Adrenal gland (tissue), 5 donors: Measurements from ENCODE around the gene PRSS3.
"Not testable (repeated sequence)": the region's sequence is repeated elsewhere in the genome, so short reads cannot be mapped to it uniquely, and the experiment has no call there.

Experiments
- CTCF ChIP-seq, 6 experiments: fragments of 450-650 bp in 4 of 6; fragments of 200-600 bp in 2 of 6; sonication (generic) in 1 of 6; IDR thresholded peaks; 1 replicate in 5 of 6; 2 replicates in 1 of 6; pipeline versions ENCODE4 v1.5.1 to v1.8.0; 2016 to 2021; ENCODE audit warnings: antibody characterized with exemption in 6 of 6, mild to moderate bottlenecking in 2 of 6, moderate library complexity in 1 of 6
- POLR2A ChIP-seq, 2 donors: fragments of 450-650 bp; IDR thresholded peaks; one replicate each; pipeline ENCODE4 v1.6.1; 2017; ENCODE audit warnings: antibody characterized with exemption in 2 of 2, mild to moderate bottlenecking in 2 of 2, moderate library complexity in 1 of 2
- donor health status: DM: no; HTN: no; CAD: no.

DNA sequence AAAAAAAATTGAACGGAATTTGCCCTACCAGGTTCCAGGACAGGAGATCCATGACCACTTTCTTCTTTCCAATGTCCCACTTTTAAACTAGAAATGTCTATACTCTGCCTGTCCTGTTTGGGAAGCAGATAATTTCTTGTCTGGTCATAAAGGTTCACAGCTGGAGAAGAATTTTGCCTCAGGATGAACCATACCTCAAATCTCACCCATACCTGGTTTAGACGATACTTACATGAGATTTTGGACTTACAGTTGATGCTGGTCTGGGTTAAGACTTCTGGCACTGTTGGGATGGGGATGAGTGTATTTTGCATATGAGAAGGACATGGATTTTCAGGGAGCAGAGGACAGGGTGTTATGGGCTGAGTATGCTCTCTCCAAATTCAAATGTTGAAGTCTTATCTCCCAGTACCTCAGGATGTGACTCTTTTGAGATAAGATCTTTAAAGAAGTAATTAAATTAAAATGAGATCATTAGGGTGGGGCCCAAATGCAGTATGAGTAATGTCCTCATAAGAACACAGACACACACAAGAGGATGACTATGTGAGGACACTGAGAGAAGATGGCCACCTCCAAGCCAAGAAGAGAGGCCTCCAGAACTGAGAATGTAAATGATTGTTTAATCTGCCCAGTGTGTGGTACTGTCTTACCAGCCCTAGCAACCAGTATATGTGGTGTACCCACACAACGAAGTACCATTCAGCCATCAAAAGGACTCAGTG, 25.0 kb upstream of the PRSS3 start:
- TF ChIP-seq POLR2A, CTCF (IDR thresholded peaks at IDR 0.05): not testable (repeated sequence)
